Measurements from ENCODE around the gene TMEM17. TPM values are rescaled to one million over a fixed set of nuclear protein-coding genes. Genes with fewer than 3 reads are reported as not detected.
A peak's percentile ranks its signal among the peaks of the same experiment; 100 is the strongest.

TMEM17 gene
- total and polyA plus RNA-seq, 9 of the 15 experiments (the other 6 are each of a cell fraction or from before 2014, with no cell fraction given), result 0.58 to 2.2 (median 1.2) TPM

- TF ChIP-seq ZNF592 (IDR thresholded peaks at IDR 0.05) (peak; percentile 86; the same call in 1 of the 2 replicates), ZMIZ1 (IDR thresholded peaks at IDR 0.05; ENCODE audit: low read depth in 2 of 2, low read length in 2 of 2) (no peak), RBM15 (IDR thresholded peaks at IDR 0.05; ENCODE audit: insufficient read depth, low read length) (no peak), ZNF263 (CRISPR knock-in tag; IDR thresholded peaks at IDR 0.05; ENCODE audit: borderline replicate concordance) (no peak), POLR2H (tag; IDR thresholded peaks at IDR 0.05; ENCODE audit: low read depth) (peak; percentile 18; the same call in 1 of the 2 replicates), ZNF395 (CRISPR knock-in tag; IDR thresholded peaks at IDR 0.05) (peak; percentile 71), FOXA3 (CRISPR knock-in tag; conservative IDR thresholded peaks at IDR 0.05 in 1 of 2, IDR thresholded peaks at IDR 0.05 in 1 of 2) (no peak), PKNOX1 (IDR thresholded peaks at IDR 0.05) (0 out of 2 replicates have a peak, but pooled peaks have one; percentile 21), ZC3H11A (IDR thresholded peaks at IDR 0.05; ENCODE audit: low read depth, low read length) (no peak), SIN3A (IDR thresholded peaks at IDR 0.05; ENCODE audit: borderline replicate concordance in 2 of 2, control insufficient read depth in 1 of 2, low read depth in 2 of 2, low read length in 2 of 2) (no peak), FOXO4 (CRISPR knock-in tag; IDR thresholded peaks at IDR 0.05) (no peak), LEF1 (IDR thresholded peaks at IDR 0.05) (peak; percentile 31), ZNF717 (CRISPR knock-in tag; IDR thresholded peaks at IDR 0.05) (no peak), RFX5 (IDR thresholded peaks at IDR 0.05; ENCODE audit: low read depth, low read length) (no peak), OTX1 (CRISPR knock-in tag; IDR thresholded peaks at IDR 0.05) (no peak)
Measured at GRCh38 chr2:62505109-62505749, 766 bp downstream of the TMEM17 start (continued).
